NCI-H446 treated with DMSO at 0.1 percent for 48 hours (cell line): ENCODE measurements around the gene FXYD5.

Experiments used
- DNase-seq: peaks from one replicate; lab custom pipeline; 2025; lab: John Stamatoyannopoulos, UW

FXYD5 gene

GRCh38 chr19:35154525-35155406 lies at the start of gene FXYD5:
Gene FXYD5, plus strand, starts transcription at chr19:35154735. Its CDS starts 816 bp downstream, at chr19:35155551.
- DNase-seq: no peak

- DNase-seq: no peak
These were observed 49.5 kb upstream of the FXYD5 start for GRCh38 chr19:35105047-35105410.

- no peak for DNase-seq
These were observed 48.9 kb upstream of the FXYD5 start for GRCh38 chr19:35105411-35106290.

- DNase-seq: no peak
These were observed 48.3 kb upstream of the FXYD5 start for GRCh38 chr19:35106291-35106583.

GRCh38 chr19:35106898-35107541 lies 47.5 kb upstream of the FXYD5 start:
- DNase-seq: no peak

- no peak for DNase-seq
These were observed 47.0 kb upstream of the FXYD5 start for GRCh38 chr19:35107545-35107944.

- DNase-seq: no peak
These were observed 45.8 kb upstream of the FXYD5 start for GRCh38 chr19:35108730-35109129.

GRCh38 chr19:35109395-35110112 lies 45.0 kb upstream of the FXYD5 start:
- no peak for DNase-seq

GRCh38 chr19:35110974-35111373 lies 43.6 kb upstream of the FXYD5 start:
- DNase-seq: no peak

GRCh38 chr19:35112995-35113688 lies 41.4 kb upstream of the FXYD5 start:
- DNase-seq: no peak

GRCh38 chr19:35114353-35115176 lies 40.0 kb upstream of the FXYD5 start:
- DNase-seq: no peak

- no peak for DNase-seq
These were observed 39.2 kb upstream of the FXYD5 start, which contains the start of gene FXYD3 for GRCh38 chr19:35115177-35115951. Gene FXYD3, plus strand, starts transcription at chr19:35115823. Its CDS starts 3,554 bp downstream, at chr19:35119377.

- no peak for DNase-seq
These were observed 38.3 kb upstream of the FXYD5 start for GRCh38 chr19:35116072-35116801.

- DNase-seq: no peak
These were observed 37.4 kb upstream of the FXYD5 start for GRCh38 chr19:35117116-35117515.

GRCh38 chr19:35117799-35118198 lies 36.7 kb upstream of the FXYD5 start:
- DNase-seq: no peak

- no peak for DNase-seq
These were observed 36.1 kb upstream of the FXYD5 start for GRCh38 chr19:35118268-35119020.

GRCh38 chr19:35119091-35119490 lies 35.4 kb upstream of the FXYD5 start:
- DNase-seq: no peak

GRCh38 chr19:35119578-35120155 lies 34.9 kb upstream of the FXYD5 start:
- DNase-seq: no peak
